ENCODE results near the gene GTF2IRD1.

- TF ChIP-seq CTCF (IDR thresholded peaks at IDR 0.05) (no peak), POLR2A (IDR thresholded peaks at IDR 0.05) (no peak), EP300 (IDR thresholded peaks at IDR 0.05) (no peak)
These were observed 31.9 kb downstream of the GTF2IRD1 start for GRCh38 chr7:74485611-74486010.
